ENCODE measurements around the gene STK16.
"Not testable (repeated sequence)": the region's sequence is repeated elsewhere in the genome, so short reads cannot be mapped to it uniquely, and the experiment has no call there.

STK16 gene, protein sequence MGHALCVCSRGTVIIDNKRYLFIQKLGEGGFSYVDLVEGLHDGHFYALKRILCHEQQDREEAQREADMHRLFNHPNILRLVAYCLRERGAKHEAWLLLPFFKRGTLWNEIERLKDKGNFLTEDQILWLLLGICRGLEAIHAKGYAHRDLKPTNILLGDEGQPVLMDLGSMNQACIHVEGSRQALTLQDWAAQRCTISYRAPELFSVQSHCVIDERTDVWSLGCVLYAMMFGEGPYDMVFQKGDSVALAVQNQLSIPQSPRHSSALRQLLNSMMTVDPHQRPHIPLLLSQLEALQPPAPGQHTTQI

DNA sequence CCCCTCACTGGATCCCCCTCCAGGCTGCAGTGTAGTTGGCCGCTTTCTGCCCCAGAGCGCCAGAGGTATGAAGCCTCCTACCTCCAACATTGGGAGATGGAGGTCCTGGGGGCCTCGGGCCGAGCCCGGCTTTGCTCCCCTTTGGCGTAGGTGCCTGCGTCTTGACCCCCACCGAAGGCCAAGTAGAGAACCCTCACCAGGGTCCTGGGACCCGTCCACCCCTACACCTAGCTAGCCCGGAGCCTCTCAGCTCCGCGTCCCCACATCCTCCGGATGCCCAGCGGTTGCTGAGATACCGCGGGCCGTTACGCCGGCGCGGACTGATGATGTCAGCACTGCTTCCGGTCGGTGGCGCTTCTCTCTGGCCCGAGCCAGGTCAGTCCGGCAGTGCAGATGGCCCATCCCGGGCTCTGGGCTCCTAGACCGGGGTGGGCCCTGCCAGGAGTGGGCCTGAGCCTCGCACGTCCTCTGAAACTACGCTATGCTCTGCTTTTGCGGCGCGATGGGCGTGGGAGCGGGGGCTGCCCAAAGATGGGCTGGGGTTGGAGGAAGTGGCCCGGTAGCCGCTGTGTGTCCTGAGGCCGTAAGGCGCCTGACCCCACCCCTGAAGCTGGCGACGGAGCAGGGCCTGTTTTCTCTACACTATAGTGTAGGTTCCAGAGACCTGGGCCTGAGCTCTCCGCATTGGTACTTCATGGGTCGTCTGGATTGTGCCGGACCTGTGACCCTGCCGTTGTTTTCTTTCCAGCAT is at the start of gene STK16, which contains the start of gene GLB1L:
STK16 (plus strand) TSS at position 332 of the 751 bp plus-strand sequence. CDS start 521 bp downstream, outside the sequence.
GLB1L (minus strand) TSS at position 297 of the 751 bp plus-strand sequence. CDS start 1,871 bp downstream, outside the sequence.
- DNase-seq = peak; percentile 93

DNA sequence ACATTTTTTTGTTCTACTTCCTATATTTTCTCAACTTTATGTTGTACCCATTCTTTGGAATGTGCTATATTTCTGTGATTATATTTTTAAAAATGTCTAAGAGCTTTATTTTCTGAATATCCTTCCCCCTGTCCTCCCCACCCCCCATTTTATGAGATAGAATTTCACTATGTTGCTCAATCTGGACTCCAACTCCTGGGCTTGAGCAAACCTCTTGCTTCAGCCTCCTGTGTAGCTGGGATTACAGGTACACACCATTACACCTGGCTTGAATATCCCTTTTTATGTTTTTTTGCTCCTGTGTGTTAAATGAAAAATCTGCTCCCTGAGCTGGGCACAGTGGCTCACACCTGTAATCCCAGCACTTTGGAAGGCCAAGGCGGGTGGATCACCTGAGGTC is 47.9 kb upstream of the STK16 start:
- no peak for DNase-seq

DNA sequence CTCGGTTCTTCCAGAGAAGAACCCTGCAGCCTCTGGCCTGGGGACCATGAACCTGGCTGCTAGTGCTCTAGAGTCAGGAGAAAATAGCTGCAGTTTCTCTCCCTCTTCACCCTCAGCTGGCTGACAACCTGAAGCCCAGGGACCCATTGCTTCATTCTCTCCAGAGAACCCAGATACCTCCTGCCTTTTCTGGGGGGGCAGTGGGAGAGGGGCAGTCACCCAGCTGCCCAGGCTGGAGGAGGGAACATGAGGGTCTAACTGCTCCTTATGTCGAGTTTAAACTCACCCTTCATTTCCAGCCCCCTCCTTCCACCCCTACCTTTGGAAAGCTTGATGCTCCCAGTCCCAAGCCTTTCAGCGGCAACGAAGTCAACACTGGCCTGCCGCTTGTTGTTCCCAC is 46.3 kb upstream of the STK16 start:
- no peak for DNase-seq

DNA sequence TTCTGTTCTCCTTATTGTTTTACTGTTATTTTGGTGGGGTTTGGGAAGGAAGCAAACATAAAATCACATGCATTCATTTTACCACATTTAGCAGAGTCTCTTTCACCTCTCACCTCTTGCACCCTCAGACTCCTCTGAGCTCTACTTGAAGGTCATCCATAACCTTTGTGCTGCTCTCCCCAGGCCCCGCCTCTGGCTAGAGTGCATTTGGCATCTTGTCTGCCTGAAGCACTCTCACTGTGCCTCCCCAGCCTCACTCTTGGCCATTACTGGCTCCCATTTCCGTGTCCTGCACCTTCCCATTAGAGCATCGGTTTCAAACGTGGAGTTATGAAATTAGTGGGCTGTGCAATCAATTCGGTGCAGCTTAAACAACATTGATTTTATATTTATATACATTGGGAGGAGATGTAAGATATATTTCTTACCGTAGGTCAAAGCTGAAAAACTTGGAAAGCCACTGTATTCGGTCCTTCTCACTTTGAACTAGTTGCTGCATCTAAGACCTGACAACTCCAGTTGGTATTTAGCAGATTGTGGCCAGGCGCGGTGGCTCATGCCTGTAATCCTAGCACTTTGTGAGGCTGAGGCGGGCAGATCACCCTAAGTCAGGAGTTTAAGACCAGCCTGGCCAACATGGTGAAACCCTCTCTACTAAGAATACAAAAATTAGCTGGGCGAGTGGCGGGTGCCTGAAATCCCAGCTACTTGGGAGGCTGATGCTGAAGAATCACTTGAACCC is 45.6 kb upstream of the STK16 start:
- DNase-seq = no peak

DNA sequence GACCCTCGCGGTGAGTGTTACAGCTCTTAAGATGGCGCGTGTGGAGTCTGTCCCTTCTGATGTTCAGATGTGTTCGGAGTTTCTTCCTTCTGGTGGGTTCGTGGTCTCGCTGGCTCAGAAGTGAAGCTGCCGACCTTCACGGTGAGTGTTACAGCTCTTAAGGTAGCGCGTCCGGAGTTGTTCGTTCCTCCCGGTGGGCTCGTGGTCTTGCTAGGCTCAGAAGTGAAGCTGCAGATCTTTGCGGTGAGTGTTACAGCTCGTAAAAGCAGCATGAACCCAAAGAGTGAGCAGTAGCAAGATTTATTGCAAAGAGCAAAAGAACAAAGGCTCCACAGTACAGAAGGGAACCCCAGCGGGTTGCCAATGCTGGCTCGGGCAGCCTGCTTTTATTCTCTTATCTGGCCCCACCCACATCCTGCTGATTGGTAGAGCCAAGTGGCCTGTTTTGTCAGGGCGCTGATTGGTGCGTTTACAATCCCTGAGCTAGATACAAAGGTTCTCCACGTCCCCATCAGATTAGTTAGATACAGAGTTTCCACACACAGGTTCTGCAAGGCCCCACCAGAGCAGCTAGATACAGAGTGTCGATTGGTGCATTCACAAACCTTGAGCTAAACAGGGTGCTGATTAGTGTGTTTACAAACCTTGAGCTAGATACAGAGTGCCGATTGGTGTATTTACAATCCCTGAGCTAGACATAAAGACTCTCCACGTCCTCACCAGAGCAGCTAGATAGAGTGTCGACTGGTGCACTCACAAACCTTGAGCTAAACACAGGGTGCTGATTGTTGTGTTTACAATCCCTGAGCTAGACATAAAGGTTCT is 44.6 kb upstream of the STK16 start:
- peak; percentile 20 for DNase-seq

DNA sequence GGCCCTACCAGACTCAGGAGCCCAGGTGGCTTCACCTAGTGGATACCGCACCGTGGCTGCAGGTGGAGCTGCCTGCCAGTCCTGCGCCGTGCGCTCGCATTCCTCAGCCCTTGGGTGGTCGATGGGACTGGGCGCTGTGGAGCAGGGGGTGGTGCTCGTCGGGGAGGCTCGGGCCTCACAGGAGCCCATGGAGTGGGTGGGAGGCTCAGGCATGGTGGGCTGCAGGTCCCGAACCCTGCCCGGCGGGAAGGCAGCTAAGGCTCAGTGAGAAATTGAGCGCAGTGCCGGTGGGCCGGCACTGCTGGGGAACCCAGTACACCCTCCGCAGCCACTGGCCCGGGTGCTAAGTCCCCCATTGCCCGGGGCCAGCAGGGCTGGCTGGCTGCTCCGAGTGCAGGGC is 43.9 kb upstream of the STK16 start:
- DNase-seq = not testable (repeated sequence)

DNA sequence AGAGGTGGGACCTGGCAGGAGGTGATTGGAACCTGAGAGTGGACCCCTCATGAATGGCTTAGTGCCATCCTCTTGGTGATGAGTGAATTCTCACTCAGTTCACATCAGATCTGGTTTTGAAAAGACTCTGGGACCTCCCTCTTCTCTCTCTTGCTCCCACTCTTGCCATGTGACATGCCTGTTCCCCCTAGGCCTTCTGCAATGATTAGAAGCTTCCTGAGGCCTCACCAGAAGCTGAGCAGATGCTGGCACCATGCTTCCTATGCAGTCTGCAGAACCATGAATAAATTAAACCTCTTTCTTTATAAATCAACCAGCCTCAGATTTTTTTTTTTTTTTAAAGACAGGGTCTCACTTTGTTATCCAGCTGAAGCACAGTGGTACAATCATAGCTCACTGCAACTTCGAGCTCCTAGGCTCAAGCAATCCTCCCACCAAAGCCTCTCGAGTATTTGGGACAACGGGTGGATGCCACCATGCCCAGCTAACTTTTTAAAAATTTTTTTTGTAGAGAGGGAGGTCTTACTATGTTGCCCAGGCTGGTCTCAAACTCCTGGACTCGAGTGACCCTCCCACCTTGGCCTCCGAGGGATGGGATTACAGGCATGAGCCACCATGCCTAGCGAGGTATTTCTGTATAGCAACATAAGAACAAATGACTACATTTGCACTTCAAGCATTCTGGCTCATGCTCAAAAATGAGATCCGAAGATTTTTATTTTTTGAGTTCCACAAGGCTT is 40.7 kb upstream of the STK16 start:
- no peak for DNase-seq

DNA sequence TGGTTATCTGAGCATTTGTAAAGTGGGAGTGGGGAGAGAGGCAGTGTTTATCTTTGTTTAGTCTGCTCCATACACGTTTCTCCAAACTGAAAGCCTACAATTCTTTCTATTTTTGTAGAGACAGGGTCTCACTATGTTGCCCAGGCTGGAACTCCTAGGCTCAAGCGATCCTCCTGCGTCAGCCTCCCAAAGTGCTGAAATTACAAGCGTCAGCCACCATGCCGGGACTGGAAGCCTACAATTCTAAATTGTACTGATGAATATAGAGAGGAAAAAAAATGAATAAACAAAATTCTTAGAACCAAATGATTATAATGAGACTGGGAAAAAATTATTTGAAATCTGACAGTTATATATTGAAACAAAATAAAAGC is 40.1 kb upstream of the STK16 start:
- no peak for DNase-seq

DNA sequence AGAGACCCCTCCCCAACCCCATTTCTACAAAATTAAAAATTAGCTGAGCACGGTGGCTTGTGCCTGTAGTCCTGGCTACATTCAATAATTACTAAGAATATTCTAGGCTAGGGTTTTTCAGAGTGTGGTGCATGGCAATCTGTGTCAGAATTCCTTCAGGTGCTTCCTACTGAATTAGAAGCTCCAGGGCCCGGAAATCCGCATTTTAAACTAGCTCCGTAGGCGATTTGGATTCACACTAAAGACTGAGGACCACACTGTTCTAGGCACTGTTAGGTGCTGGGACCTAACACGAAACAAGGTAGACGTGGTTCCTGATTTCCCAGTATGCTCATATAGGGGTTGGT is 39.3 kb upstream of the STK16 start:
- DNase-seq = no peak

DNA sequence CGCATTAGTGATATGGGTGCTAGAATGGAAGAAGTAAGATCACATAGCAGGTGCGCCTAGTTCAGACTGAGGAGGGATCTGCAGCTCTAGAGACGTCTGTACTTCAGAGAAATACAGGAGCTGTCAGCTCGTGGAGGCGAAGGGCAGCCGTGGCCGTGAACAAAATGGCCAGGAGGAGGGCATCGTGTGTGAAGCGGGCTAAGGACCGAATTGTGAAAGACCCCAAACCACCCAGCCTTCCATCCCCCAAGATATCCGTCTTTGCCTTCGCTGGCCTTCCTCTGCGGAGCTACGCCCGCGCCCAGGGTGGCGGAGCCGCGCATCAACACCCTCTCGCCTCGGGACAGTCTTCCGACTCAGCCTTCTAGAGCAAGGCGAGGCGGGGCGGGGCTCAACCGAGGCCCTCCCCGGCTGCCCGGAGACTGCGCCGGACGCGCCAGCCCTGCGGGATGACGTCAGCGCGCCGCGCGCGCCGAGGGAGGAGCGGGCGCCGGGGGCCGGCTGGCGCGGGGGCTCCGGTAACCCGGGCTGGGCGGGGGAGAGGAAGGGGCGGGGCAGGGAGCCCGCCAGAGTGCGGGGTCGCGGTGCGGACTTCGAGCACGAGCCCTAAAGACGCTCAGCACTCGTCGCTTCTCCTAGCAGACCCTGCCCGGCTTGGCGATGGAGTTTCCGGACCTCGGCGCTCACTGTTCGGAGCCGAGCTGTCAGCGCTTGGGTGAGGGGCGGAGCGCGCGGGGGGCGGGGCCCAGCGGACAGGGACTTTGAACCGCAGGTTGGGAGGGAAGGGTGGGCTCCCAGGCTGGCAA is 38.7 kb upstream of the STK16 start, which contains the start of gene ZFAND2B:
ZFAND2B (plus strand) TSS at position 455 of the 806 bp plus-strand sequence; CDS start at position 661, 206 bp downstream.
- DNase-seq = peak; percentile 95

DNA sequence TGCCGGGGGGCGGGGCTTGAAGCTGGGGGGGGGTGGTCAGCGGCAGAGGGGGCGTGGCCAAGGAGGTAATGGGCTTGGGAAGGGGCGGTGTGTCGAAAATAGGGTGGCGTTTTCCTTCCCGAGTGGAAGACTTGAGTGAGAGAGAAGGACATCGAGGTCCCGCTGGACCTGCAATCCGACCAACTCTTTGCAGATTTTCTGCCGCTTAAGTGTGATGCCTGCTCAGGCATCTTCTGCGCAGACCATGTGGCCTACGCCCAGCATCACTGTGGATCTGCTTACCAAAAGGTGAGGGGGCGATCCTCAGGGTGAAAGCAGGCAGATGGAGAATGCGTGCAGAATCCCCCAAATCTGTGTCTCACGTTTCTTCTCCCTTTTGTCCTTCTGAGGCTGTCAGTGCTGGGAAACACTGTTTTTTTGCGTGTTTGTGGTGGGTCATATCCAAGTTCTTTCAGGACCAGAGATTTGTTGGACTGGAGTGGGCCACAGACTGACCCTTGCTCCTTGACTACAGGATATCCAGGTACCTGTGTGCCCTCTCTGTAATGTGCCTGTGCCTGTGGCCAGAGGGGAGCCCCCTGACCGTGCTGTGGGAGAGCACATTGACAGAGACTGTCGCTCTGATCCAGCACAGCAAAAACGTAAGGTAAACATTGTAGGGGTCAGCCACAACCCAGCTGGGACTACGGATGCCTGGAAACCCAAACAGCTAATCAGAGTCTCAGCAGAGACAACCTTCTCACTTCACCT is 38.0 kb upstream of the STK16 start:
- no peak for DNase-seq

DNA sequence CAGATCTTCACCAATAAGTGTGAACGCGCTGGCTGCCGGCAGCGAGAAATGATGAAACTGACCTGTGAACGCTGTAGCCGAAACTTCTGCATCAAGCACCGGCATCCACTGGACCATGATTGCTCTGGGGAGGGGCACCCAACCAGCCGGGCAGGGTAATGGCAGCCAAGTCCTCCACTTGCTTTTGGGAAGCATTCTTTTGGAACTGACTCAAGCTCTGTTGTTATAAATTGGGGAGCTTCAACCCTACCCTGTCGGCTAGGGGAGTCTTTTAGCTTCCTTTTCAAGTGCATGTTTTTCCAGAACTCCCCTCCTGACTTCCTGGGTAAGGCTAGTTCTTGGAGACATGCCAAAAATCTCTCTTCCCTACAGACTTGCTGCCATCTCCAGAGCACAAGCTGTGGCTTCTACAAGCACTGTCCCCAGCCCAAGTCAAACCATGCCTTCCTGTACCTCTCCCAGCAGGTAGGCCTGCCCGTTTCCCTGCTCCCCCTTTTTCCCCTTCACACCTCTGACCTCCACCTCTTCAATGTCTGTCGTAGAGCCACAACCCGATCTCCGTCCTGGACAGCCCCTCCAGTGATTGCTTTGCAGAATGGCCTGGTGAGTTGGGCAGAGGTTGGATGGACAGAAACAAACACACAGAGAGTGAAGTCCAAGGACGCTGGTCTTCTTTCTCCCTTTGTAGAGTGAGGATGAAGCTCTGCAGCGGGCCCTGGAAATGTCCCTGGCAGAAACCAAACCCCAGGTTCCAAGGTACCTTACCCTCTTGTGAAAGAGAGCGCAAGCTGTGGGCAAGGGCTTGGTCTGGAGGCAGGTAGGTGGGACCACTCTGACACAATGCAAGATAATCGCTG is 37.2 kb upstream of the STK16 start:
- DNase-seq = no peak

DNA sequence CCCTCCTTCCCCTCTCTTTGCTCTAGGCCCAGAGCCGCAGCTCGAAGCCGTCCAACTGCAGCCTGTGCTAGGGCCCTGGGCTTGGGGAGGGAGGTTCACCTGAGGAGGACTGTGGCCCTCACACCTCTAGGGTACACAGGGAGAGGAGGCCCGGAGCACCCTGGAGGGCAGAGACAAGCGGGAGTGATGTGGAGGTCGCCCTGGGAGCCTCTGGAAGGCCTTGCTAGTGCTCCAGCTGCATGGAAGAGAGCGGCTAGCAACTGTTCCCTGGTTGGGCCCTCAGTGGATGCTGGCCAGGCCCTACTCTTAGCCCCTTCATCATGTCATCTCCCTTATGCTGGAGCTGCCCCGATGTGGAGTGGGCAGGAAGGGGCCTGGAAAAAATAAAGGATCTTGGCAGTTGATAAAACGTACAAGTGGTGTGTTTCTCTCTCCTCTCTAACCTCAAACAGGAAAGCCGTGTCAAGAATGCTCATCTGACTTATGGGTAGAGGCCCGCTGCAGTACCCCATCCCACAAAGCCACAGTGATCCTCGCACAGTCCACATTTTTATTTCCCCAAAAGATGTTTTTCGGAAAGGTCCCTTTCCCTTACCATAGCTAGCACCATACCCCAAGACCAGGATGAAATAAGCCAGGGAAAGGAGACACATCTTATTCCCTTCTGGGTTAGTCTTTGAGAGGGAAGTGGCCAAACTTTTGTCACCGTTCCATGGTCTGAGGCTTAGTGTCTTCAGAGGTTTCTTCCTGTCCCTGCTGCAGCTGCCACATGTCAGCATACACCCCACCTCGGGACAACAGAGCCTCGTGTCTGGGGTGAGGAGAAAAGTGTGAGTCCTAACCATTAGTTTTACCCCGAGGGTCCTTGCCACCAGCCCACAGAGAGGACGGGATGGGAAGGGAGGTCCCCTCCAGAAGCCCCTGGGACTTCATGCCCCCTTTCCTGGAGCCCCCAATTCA is 35.8 kb upstream of the STK16 start:
- no peak for DNase-seq

DNA sequence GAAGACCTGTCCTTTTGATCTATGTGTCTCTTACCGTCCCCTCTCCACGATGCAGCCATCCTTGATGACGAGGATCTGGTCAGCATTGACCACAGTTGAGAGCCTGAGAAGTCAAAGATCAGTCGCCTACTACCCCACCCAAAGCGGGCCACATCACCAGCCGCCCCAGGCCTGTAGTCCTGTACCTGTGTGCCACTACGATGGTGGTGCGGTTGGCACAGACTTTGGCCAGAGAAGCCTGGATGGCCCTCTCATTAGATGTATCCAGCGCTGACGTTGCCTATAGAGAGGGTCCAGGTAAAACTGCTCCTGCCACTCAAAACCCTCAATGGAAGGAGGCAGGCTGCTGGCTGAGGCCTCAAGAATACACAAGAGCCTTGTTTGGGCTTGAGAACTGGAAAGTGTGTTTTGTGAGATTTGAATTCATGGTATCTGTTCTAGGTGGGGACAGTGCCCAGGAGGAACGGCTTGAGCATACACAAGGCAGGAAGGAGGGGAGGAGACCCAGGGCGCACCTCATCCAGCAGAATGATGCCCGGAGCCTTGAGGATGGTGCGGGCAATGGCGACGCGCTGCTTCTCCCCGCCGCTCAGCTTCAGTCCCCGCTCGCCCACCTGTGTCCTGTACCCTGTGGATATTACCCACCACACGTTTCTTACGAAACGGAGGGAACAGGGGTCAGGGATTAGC is 34.9 kb upstream of the STK16 start:
- no peak for DNase-seq

DNA sequence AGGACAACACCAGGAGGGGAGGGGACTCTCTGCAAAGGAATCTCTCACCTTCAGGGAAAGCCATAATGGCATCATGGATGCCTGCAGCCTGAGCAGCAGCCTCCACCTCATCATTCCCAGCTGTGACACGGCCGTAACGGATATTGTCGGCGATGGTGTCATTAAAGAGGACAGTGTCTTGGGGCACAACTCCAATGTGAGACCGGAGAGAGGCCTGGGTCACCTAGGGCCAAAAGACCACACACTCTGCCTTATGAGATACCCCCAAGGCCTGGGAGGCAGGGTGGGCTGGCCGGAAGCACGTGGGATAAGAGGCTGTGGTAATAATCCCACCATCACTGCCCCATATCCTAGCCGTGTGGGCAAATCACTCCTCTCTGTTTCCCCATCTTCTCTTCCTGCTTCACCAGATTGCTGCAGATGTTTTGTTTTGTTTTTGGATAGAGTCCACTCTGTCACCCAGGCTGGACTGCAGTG is 34.4 kb upstream of the STK16 start:
- no peak for DNase-seq

DNA sequence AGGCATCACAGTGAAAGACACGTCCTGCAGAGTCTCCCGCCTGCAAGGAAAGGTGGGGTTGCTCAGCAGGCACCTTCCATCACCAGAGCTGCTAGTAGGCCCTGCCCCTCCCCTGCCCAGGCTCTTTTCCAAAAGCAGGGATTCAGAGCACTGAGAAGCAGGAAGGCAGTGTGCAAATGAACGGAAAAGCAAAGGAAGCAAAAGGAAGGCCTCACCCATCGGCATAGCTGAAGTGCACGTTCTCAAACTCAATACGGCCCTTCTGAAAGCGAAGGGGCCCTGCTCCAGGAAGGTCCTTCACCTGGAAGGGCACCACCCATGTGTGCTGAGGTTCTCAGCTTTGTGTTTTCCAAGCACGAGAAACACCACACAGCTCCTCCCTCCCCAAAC is 32.3 kb upstream of the STK16 start:
- DNase-seq = no peak

DNA sequence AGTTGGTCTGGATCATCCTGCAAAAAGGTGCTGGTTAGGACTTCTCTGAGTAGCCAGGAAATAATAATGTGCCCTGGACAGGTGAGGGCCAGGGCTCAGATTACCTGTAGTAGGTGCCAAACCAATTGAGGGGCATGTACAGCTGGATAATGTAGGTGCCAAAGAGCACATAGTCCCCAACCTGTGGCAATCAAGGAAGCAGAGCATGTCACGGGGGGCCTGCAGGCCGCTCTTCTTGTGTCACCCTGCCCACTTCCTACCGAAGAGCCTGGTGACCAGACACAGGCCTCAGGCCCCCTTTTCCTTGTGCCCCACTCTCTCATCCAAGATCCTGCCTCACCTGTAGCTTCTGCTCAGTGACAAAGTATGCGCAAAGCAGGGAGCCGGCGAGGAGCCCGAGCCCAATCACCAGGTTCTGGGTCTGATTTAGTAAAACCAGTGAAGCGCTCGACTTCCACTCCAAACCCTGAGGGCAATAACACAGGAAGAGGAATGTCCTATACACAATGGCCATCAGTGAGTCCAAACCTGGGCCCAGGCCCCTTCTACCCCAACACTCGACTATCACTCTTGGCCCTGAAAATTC is 31.7 kb upstream of the STK16 start:
- no peak for DNase-seq

Measured in activated CD4-positive, alpha-beta T cell treated with anti-CD3 and anti-CD28 coated beads, Interleukin-2, amount 50 U/mL, for 16 hours (primary cell).